Parathyroid adenoma (tissue), 2 donors: Measurements from ENCODE around the gene SOX8.

Experiments
- H2AFZ ChIP-seq: fragments of 300-600 bp; sonication (generic); one replicate; pipeline ENCODE4 v1.7.0; 2017; ENCODE audit warnings: antibody characterized with exemption, mild to moderate bottlenecking
- H3K27ac ChIP-seq: fragments of 300-600 bp; sonication (generic); one replicate; pipeline ENCODE4 v1.7.0; 2017
- H3K27me3 ChIP-seq: fragments of 300-600 bp; sonication (generic); one replicate; pipeline ENCODE4 v1.7.0; 2017; ENCODE audit warnings: low read length; ENCODE audit not compliant: control insufficient read depth, insufficient read depth
- H3K36me3 ChIP-seq: fragments of 300-600 bp; sonication (generic); one replicate; pipeline ENCODE4 v1.7.0; 2017; ENCODE audit warnings: low read length; ENCODE audit not compliant: control insufficient read depth, insufficient read depth
- H3K4me1 ChIP-seq: fragments of 300-600 bp; sonication (generic); one replicate; pipeline ENCODE4 v1.7.0; 2017; ENCODE audit warnings: control low read depth
- H3K4me2 ChIP-seq: fragments of 300-600 bp; sonication (generic); one replicate; pipeline ENCODE4 v1.7.0; 2017; ENCODE audit warnings: low read length
- H3K4me3 ChIP-seq: fragments of 300-600 bp; sonication (generic); one replicate; pipeline ENCODE4 v1.7.0; 2017; ENCODE audit warnings: low read depth, low read length
- H3K79me2 ChIP-seq: fragments of 300-600 bp; sonication (generic); one replicate; pipeline ENCODE4 v1.7.0; 2017; ENCODE audit warnings: control low read depth
- H3K9ac ChIP-seq: fragments of 300-600 bp; sonication (generic); one replicate; pipeline ENCODE4 v1.7.0; 2017; ENCODE audit warnings: mild to moderate bottlenecking
- H3K9me3 ChIP-seq: fragments of 300-600 bp; sonication (generic); one replicate; pipeline ENCODE4 v1.7.0; 2017; ENCODE audit warnings: low read length; ENCODE audit not compliant: control insufficient read depth
- CTCF ChIP-seq: fragments of 300-600 bp; sonication (generic); IDR thresholded peaks from one replicate; pipeline ENCODE4 v1.7.0; 2017; ENCODE audit warnings: antibody characterized with exemption, mild to moderate bottlenecking
- donor health status: primary hyperparathyroidism.

Gene SOX8

DNA sequence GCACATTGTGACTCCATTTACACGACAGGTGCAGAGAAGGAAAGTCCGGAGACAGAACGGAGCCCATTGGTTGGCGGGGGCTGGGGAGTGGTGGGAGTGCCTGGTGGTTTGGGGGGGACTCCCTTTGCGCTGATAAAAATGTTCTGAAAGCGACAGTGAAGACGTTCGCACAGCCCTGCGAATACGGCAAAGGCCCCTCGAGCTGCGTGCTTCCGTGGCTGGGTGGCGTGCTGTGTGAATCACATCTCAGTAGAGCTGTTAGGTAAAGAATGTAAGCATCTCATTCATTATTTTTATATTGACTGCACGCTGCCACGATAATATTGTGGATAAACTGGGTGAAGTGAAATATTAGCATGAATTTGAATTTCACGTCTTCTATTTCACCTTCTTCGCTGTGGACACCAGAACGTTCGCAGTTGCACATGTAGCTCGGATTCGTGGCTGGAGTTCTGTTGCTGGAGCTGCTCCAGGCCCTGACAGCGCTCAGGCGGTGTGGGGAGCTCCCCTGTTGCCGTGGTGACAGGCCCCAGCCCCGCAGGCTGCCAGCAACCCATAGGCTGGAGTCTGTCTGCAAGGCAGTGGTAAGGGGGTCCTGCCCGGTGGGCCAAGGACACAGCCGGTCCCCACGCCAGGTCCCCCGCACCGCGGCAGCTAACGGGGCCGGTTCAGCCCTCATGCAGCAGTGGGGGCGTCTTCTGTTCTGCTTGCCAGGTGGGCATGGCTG is 44.6 kb downstream of the SOX8 start:
- Histone ChIP-seq H3K4me2 (no peak overlapping the region), H2AFZ (no peak overlapping the region), H3K79me2 (no peaks in the 10 kb centered on the region), H3K27me3 (no peaks in the 10 kb centered on the region), H3K9ac (no peak overlapping the region), H3K9me3 (no peaks in the 10 kb centered on the region), H3K27ac (no peak overlapping the region), H3K36me3 (no peaks in the 10 kb centered on the region), H3K4me3 (no peak overlapping the region), H3K4me1 (no peaks in the 10 kb centered on the region)
- no peak for TF ChIP-seq CTCF

GRCh38 chr16:1026784-1027500 is 45.4 kb downstream of the SOX8 start:
- no peak overlapping the region for H2AFZ ChIP-seq
- no peaks in the 10 kb centered on the region for H3K4me1 ChIP-seq
- no peaks in the 10 kb centered on the region for H3K27me3 ChIP-seq
- no peaks in the 10 kb centered on the region for H3K79me2 ChIP-seq
- H3K9ac ChIP-seq = no peak overlapping the region
- H3K9me3 ChIP-seq = no peaks in the 10 kb centered on the region
- H3K4me2 ChIP-seq = no peak overlapping the region
- no peak overlapping the region for H3K4me3 ChIP-seq
- H3K36me3 ChIP-seq = no peaks in the 10 kb centered on the region
- no peak for TF ChIP-seq CTCF
- H3K27ac ChIP-seq = no peak overlapping the region

DNA sequence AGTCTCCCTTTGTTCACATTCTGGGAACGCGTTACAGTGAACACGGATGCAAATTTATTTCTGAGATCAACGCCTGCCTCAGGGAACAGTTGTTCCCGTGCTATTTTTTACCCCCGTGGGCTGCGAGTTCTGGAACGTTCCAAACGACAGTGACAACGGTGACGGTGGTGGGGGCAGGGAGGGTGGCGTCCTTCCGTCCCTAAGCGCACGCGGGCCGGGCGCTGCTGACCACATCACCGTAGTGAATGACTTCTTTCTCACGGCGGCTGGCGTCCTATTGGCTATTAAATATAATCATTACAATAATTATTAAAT is 45.9 kb downstream of the SOX8 start:
- Histone ChIP-seq H3K9ac (no peak overlapping the region), H2AFZ (no peak overlapping the region), H3K27me3 (no peaks in the 10 kb centered on the region), H3K36me3 (no peaks in the 10 kb centered on the region), H3K4me1 (no peaks in the 10 kb centered on the region), H3K9me3 (no peaks in the 10 kb centered on the region), H3K79me2 (no peaks in the 10 kb centered on the region), H3K27ac (no peak overlapping the region), H3K4me2 (no peak overlapping the region), H3K4me3 (no peak overlapping the region)
- no peak for TF ChIP-seq CTCF

GRCh38 chr16:1028056-1028455 is 46.5 kb downstream of the SOX8 start:
- H3K4me3 ChIP-seq = no peak overlapping the region
- no peaks in the 10 kb centered on the region for H3K4me1 ChIP-seq
- no peaks in the 10 kb centered on the region for H3K27me3 ChIP-seq
- TF ChIP-seq CTCF = no peak
- H2AFZ ChIP-seq = no peak overlapping the region
- H3K9ac ChIP-seq = no peak overlapping the region
- H3K4me2 ChIP-seq = no peak overlapping the region
- no peak overlapping the region for H3K27ac ChIP-seq
- H3K9me3 ChIP-seq = no peaks in the 10 kb centered on the region
- no peaks in the 10 kb centered on the region for H3K79me2 ChIP-seq
- H3K36me3 ChIP-seq = no peaks in the 10 kb centered on the region
